Brain microvascular endothelial cell (primary cell): ENCODE results near the gene AFDN.

ENCODE experiments used
- DNase-seq: peaks from one replicate; pipeline ENCODE4 v3.0.0-alpha.2; 2020
- H3K27ac ChIP-seq: fragments of 250-450 bp; sonication (Bioruptor Pico); 2 replicates; pipeline ENCODE4 v1.5.1; 2020; ENCODE audit warnings: mild to moderate bottlenecking, moderate library complexity
- H3K27me3 ChIP-seq: fragments of 250-450 bp; sonication (Bioruptor Pico); replicated peaks from 2 replicates; pipeline ENCODE4 v1.5.1; 2020; ENCODE audit warnings: mild to moderate bottlenecking
- H3K36me3 ChIP-seq: fragments of 250-450 bp; sonication (Bioruptor Pico); replicated peaks from 2 replicates; pipeline ENCODE4 v1.5.1; 2020; ENCODE audit warnings: mild to moderate bottlenecking
- H3K4me3 ChIP-seq: 2 replicates; pipeline ENCODE4 v1.5.1; 2011; ENCODE audit warnings: low read depth, mild to moderate bottlenecking, control low read depth, low read length, moderate library complexity
- CTCF ChIP-seq: IDR thresholded peaks from 2 replicates; pipeline ENCODE4 v1.5.1; 2011; ENCODE audit warnings: low read depth, mild to moderate bottlenecking, moderate library complexity, low read length, control low read depth, inconsistent platforms; ENCODE audit errors: missing control alignments
- in situ Hi-C: cut with HindIII; loops from 2 replicates; pipeline ENCODE4 v1.10.0; 2017; ENCODE audit warnings: low sequenced_read_pairs, low pct_ligation_motif_present

AFDN gene

GRCh38 chr6:167817729-167818128 lies 9.0 kb upstream of the AFDN start:
- in situ Hi-C loops = no loop called here
- H3K27me3 ChIP-seq = no peaks in the 10 kb centered on the region

GRCh38 chr6:167819576-167819975 lies 7.1 kb upstream of the AFDN start:
- no peak for DNase-seq
- TF ChIP-seq CTCF = no peak
- in situ Hi-C loops = no loop called here
- H3K36me3 ChIP-seq = no peaks in the 10 kb centered on the region
- H3K27me3 ChIP-seq = no peaks in the 10 kb centered on the region
- H3K27ac ChIP-seq = no peak overlapping the region
- no peak overlapping the region for H3K4me3 ChIP-seq

More at GRCh38 chr6:167817729-167818128, 9.0 kb upstream of the AFDN start:
- H3K36me3 ChIP-seq = no peaks in the 10 kb centered on the region
- no peak overlapping the region for H3K4me3 ChIP-seq
- no peak overlapping the region for H3K27ac ChIP-seq
- no peak for DNase-seq
- TF ChIP-seq CTCF = no peak

- in situ Hi-C loops = no loop called here
- no peak for TF ChIP-seq CTCF
- Histone ChIP-seq H3K36me3 (no peaks in the 10 kb centered on the region), H3K4me3 (no peak overlapping the region), H3K27me3 (no peaks in the 10 kb centered on the region), H3K27ac (no peak overlapping the region)
- no peak for DNase-seq
Observed at GRCh38 chr6:167820681-167821080, 6.0 kb upstream of the AFDN start.

GRCh38 chr6:167824591-167825331 lies 1.9 kb upstream of the AFDN start:
- in situ Hi-C loops = no loop called here
- H3K27me3 ChIP-seq = no peaks in the 10 kb centered on the region
- no peak for DNase-seq
- H3K4me3 ChIP-seq = peak overlapping the region; percentile 84
- no peak for TF ChIP-seq CTCF
- H3K27ac ChIP-seq = no peak overlapping the region
- H3K36me3 ChIP-seq = no peaks in the 10 kb centered on the region

GRCh38 chr6:167825332-167826229 lies 1.1 kb upstream of the AFDN start:
- no peak for TF ChIP-seq CTCF
- in situ Hi-C loops = no loop called here
- Histone ChIP-seq H3K4me3 (peak overlapping the region; percentile 84), H3K36me3 (no peaks in the 10 kb centered on the region), H3K27ac (no peak overlapping the region), H3K27me3 (no peaks in the 10 kb centered on the region)
- DNase-seq = no peak
